ENCODE measurements around the gene SEC14L5.

Gene SEC14L5

GRCh38 chr16:4915226-4915761 is 42.8 kb upstream of the SEC14L5 start:
- no peak for TF ChIP-seq EZH2 (IDR thresholded peaks at IDR 0.05)
- TF ChIP-seq FOXP2 (optimal IDR thresholded peaks at IDR 0.05; ENCODE audit: control extremely low read depth, extremely low read length, insufficient read depth): no peak
- TF ChIP-seq POLR2AphosphoS5 (IDR thresholded peaks at IDR 0.05; ENCODE audit: borderline replicate concordance, low read depth, low read length): no peak
- no peak overlapping the region for H3K27ac ChIP-seq
- DNase-seq (ENCODE audit: low read depth, low spot score): no peak
- no peak overlapping the region for H3K4me3 ChIP-seq
- H3K9ac ChIP-seq (ENCODE audit: insufficient read length): no peak overlapping the region
- H3K9me3 ChIP-seq (ENCODE audit: low read depth, low read length): no peaks in the 10 kb centered on the region
- H3K36me3 ChIP-seq (ENCODE audit: insufficient read depth, low read length): no peaks in the 10 kb centered on the region

GRCh38 chr16:4917117-4917516 is 41.0 kb upstream of the SEC14L5 start:
- no peak for TF ChIP-seq EZH2 (IDR thresholded peaks at IDR 0.05)
- TF ChIP-seq FOXP2 (optimal IDR thresholded peaks at IDR 0.05; ENCODE audit: control extremely low read depth, extremely low read length, insufficient read depth): no peak
- no peak for TF ChIP-seq POLR2AphosphoS5 (IDR thresholded peaks at IDR 0.05; ENCODE audit: borderline replicate concordance, low read depth, low read length)
- no peak overlapping the region for H3K4me3 ChIP-seq
- H3K9ac ChIP-seq (ENCODE audit: insufficient read length): no peak overlapping the region
- H3K27ac ChIP-seq: no peak overlapping the region
- DNase-seq (ENCODE audit: low read depth, low spot score): no peak
- H3K9me3 ChIP-seq (ENCODE audit: low read depth, low read length): no peaks in the 10 kb centered on the region
- no peaks in the 10 kb centered on the region for H3K36me3 ChIP-seq (ENCODE audit: insufficient read depth, low read length)

- no peak for DNase-seq (ENCODE audit: low read depth, low spot score)
- Histone ChIP-seq H3K4me3 (no peak overlapping the region), H3K36me3 (ENCODE audit: insufficient read depth, low read length) (no peaks in the 10 kb centered on the region), H3K9me3 (ENCODE audit: low read depth, low read length) (no peaks in the 10 kb centered on the region), H3K9ac (ENCODE audit: insufficient read length) (no peak overlapping the region), H3K27ac (no peak overlapping the region)
- TF ChIP-seq POLR2AphosphoS5 (IDR thresholded peaks at IDR 0.05; ENCODE audit: borderline replicate concordance, low read depth, low read length): no peak
- no peak for TF ChIP-seq FOXP2 (optimal IDR thresholded peaks at IDR 0.05; ENCODE audit: control extremely low read depth, extremely low read length, insufficient read depth)
- no peak for TF ChIP-seq EZH2 (IDR thresholded peaks at IDR 0.05)
These were observed 39.3 kb upstream of the SEC14L5 start for GRCh38 chr16:4918781-4919251.

- no peaks in the 10 kb centered on the region for H3K9me3 ChIP-seq (ENCODE audit: low read depth, low read length)
- H3K27ac ChIP-seq: no peak overlapping the region
- no peaks in the 10 kb centered on the region for H3K36me3 ChIP-seq (ENCODE audit: insufficient read depth, low read length)
- no peak for DNase-seq (ENCODE audit: low read depth, low spot score)
- no peak overlapping the region for H3K9ac ChIP-seq (ENCODE audit: insufficient read length)
- no peak for TF ChIP-seq FOXP2 (optimal IDR thresholded peaks at IDR 0.05; ENCODE audit: control extremely low read depth, extremely low read length, insufficient read depth)
- no peak for TF ChIP-seq EZH2 (IDR thresholded peaks at IDR 0.05)
- TF ChIP-seq POLR2AphosphoS5 (IDR thresholded peaks at IDR 0.05; ENCODE audit: borderline replicate concordance, low read depth, low read length): no peak
- H3K4me3 ChIP-seq: no peak overlapping the region
These were observed 37.3 kb upstream of the SEC14L5 start for GRCh38 chr16:4920826-4921225.

GRCh38 chr16:4922721-4923342 is 35.3 kb upstream of the SEC14L5 start:
- H3K27ac ChIP-seq: no peak overlapping the region
- no peak overlapping the region for H3K9ac ChIP-seq (ENCODE audit: insufficient read length)
- no peak for TF ChIP-seq EZH2 (IDR thresholded peaks at IDR 0.05)
- no peaks in the 10 kb centered on the region for H3K9me3 ChIP-seq (ENCODE audit: low read depth, low read length)
- no peak overlapping the region for H3K4me3 ChIP-seq
- H3K36me3 ChIP-seq (ENCODE audit: insufficient read depth, low read length): no peaks in the 10 kb centered on the region
- no peak for DNase-seq (ENCODE audit: low read depth, low spot score)

GRCh38 chr16:4923853-4924252 is 34.3 kb upstream of the SEC14L5 start:
- TF ChIP-seq FOXP2 (optimal IDR thresholded peaks at IDR 0.05; ENCODE audit: control extremely low read depth, extremely low read length, insufficient read depth) (no peak), POLR2AphosphoS5 (IDR thresholded peaks at IDR 0.05; ENCODE audit: borderline replicate concordance, low read depth, low read length) (no peak), EZH2 (IDR thresholded peaks at IDR 0.05) (no peak)
- H3K9me3 ChIP-seq (ENCODE audit: low read depth, low read length): no peaks in the 10 kb centered on the region
- H3K36me3 ChIP-seq (ENCODE audit: insufficient read depth, low read length): no peaks in the 10 kb centered on the region
- no peak overlapping the region for H3K4me3 ChIP-seq
- H3K27ac ChIP-seq: no peak overlapping the region
- H3K9ac ChIP-seq (ENCODE audit: insufficient read length): no peak overlapping the region
- DNase-seq (ENCODE audit: low read depth, low spot score): no peak

- no peak overlapping the region for H3K4me3 ChIP-seq
- no peak overlapping the region for H3K27ac ChIP-seq
- H3K9ac ChIP-seq (ENCODE audit: insufficient read length): no peak overlapping the region
These were observed 33.4 kb upstream of the SEC14L5 start for GRCh38 chr16:4924593-4925292.

GRCh38 chr16:4925293-4925607 is 32.9 kb upstream of the SEC14L5 start:
- H3K36me3 ChIP-seq (ENCODE audit: insufficient read depth, low read length): no peaks in the 10 kb centered on the region
- no peak overlapping the region for H3K9ac ChIP-seq (ENCODE audit: insufficient read length)
- no peak overlapping the region for H3K4me3 ChIP-seq
- H3K27ac ChIP-seq: no peak overlapping the region
- no peak for TF ChIP-seq EZH2 (IDR thresholded peaks at IDR 0.05)
- no peak for TF ChIP-seq POLR2AphosphoS5 (IDR thresholded peaks at IDR 0.05; ENCODE audit: borderline replicate concordance, low read depth, low read length)
- TF ChIP-seq FOXP2 (optimal IDR thresholded peaks at IDR 0.05; ENCODE audit: control extremely low read depth, extremely low read length, insufficient read depth): no peak
- no peaks in the 10 kb centered on the region for H3K9me3 ChIP-seq (ENCODE audit: low read depth, low read length)
- DNase-seq (ENCODE audit: low read depth, low spot score): no peak

More at GRCh38 chr16:4924593-4925292, 33.4 kb upstream of the SEC14L5 start:
- DNase-seq (ENCODE audit: low read depth, low spot score): no peak
- Histone ChIP-seq H3K9me3 (ENCODE audit: low read depth, low read length) (no peaks in the 10 kb centered on the region), H3K36me3 (ENCODE audit: insufficient read depth, low read length) (no peaks in the 10 kb centered on the region)
- TF ChIP-seq FOXP2 (optimal IDR thresholded peaks at IDR 0.05; ENCODE audit: control extremely low read depth, extremely low read length, insufficient read depth) (no peak), POLR2AphosphoS5 (IDR thresholded peaks at IDR 0.05; ENCODE audit: borderline replicate concordance, low read depth, low read length) (no peak), EZH2 (IDR thresholded peaks at IDR 0.05) (no peak)

All from SK-N-MC (cell line).